HL-60/S4 treated with phorbol 12-myristate 13-acetate at 8.2 ng/mL for 4 days and 3 days (cell line): ENCODE measurements around the gene CARD9.

Experiments used
- in situ Hi-C: fragments of 300-500 bp; cut with MboI; formaldehyde crosslinking; loops from 2 replicates; pipeline ENCODE4 v1.15.0; 2022; ENCODE audit warnings: low sequenced_read_pairs

CARD9 gene

DNA sequence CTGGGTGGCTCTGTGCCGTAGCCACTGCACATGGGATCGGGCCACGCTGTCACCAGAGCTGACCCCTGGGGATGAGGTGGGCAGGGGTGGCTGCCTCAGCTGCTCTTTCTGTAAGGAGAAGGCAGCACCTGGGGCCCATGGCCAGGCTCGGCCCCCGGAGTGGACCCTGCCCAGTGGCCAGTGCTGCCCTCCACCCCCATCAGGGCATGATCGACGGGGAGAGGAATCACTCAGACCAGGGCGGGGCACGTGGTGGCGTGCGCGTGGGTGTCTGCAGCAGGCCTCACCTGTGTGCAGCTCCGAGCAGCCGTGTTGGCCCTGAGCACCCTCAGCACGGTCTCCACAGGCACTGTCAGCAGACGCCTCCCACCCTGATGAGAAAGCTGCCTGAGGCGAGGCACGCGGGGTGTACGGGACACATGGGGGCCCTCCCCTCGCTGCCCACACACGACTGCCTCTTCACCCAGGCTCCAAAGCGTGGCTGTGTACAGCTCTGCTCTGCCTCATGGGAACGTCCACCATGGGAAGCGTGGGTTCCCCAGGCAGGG, 8.6 kb upstream of the CARD9 start:
- in situ Hi-C loops, result no loop called here

DNA sequence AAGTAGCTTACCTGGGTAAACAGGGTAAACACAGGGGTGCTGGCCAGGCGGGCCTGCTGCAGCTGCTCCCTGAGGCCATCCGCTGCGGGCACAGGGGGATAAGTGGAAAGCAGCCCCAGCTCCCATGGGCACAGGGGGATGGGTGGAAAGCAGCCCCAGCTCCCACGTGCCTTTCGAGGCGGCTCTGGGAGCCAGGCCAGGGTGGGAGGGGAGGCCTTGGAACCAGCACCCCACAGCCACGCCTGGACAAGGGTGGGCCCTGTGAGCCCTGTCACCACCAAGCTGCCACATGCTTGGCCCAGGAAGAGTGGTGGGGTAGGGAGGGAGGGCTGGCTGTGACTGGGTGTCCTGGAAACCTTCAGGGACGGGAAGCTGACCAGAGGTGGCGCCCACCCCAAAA, 7.8 kb upstream of the CARD9 start:
- in situ Hi-C loops, result no loop called here

DNA sequence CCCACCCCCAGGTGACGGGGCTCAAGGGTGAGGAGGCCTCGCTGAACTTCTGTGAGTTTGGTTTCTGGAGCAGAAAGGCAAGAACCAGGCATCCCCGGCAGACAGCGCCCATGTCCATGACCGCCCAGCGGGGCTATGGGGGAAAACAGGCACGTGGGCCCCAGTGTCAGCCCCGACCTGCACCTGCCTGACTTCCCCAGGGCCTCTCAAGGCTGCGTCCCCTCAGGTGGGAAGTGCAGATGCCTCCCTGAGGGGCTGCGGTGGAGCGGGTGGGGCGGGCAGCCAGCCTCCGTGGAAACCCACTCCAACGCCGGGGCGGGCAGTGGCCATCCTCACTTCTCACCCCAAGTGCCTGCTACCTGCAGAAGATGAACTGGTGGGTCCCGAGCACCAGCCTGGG, 6.9 kb upstream of the CARD9 start:
- in situ Hi-C loops, result no loop called here

DNA sequence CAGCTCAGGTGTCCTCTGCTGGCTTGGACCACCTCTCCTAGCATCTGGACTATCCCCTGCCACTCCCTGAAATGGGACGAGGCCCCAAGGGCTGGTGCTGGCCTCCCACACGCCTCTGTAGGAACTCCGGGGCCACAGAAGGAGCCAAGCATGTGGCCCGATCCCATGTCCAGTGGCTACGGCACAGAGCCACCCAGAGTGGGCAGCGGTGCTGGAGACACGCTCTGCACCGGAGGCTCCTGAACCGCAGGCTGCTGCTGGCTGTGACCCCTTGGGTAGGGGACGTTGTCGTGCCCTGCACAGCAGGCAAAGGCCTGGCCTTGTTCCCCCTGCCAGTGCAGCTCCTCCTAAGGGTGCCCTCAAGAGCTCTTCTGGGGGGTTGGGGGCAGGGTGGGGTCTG, 6.4 kb upstream of the CARD9 start:
- in situ Hi-C loops, result no loop called here

DNA sequence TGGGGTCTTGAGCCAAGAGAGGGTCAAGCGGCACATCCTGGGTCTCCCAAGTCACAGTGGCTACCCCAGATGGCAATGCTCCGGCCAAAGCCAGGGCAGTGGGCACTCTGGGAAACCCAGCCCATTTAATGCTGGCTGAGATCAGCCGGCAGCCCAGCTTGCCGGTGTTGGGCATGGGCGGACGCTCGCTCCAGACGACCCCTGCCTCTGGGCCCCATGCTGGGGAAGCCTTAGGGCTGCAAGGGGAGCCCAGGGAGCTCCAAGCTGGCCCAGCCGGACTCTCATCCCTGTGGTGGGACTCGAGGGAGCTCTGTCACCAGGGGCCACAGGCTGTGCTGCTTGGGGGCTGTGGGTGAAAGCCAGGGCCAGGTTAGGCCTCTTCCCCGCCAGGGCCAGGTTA, 5.9 kb upstream of the CARD9 start:
- in situ Hi-C loops, result no loop called here

DNA sequence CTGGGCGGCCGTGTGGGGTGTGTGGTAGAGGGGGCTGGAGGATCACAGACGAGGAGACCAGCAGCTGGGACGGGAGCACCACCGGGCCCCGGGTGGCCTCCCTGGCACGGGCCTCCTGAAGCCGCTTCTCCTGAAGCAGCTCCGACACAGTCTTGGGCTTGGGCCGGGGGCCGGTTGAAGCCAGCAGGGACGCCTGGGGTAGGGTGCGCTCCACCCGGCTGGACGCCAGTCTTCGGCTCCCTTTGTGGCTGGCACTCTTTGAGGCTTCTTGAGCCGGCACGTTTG, 5.5 kb upstream of the CARD9 start:
- in situ Hi-C loops, result no loop called here

DNA sequence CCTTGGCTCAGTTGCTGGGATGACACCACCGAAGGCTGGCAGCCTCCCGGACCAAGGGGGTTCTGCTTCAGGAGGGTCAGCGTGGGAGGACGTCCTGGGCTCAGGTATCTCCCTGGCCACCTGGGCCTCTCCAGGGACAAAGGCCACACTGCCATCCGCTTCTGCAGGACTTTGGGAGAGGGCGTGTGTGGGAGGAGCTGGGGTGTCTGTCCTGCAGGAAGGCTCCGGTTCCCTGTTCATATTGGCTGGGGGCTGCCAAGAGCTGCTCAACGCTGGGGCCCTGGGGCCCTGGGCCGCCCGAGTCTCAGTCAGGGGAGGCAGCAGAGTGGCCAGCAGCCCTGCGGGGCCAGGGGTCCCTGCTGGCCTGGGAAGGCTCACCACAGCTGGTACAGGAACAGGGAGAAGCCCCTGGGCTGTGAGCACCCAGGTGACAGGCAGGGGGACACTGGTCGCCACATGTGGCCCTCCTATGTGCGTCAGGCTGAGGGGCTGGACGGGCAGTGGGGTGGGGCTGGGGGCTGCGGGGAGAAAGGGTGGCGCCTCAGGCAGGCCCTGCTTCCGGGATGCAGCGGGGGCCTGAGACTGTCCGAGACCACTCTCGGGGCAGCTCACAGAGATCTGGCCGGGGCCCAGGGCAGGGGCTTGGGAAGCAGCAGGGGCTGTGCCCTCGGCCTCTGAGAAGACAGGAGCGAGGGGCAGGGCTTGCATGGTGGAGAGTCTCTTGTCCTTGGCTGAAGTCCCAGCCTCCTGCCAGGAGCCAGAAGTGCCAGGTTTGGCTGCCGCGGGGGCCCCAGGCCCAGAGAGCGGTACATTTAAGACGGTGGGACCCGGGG, 4.9 kb upstream of the CARD9 start:
- in situ Hi-C loops, result no loop called here

DNA sequence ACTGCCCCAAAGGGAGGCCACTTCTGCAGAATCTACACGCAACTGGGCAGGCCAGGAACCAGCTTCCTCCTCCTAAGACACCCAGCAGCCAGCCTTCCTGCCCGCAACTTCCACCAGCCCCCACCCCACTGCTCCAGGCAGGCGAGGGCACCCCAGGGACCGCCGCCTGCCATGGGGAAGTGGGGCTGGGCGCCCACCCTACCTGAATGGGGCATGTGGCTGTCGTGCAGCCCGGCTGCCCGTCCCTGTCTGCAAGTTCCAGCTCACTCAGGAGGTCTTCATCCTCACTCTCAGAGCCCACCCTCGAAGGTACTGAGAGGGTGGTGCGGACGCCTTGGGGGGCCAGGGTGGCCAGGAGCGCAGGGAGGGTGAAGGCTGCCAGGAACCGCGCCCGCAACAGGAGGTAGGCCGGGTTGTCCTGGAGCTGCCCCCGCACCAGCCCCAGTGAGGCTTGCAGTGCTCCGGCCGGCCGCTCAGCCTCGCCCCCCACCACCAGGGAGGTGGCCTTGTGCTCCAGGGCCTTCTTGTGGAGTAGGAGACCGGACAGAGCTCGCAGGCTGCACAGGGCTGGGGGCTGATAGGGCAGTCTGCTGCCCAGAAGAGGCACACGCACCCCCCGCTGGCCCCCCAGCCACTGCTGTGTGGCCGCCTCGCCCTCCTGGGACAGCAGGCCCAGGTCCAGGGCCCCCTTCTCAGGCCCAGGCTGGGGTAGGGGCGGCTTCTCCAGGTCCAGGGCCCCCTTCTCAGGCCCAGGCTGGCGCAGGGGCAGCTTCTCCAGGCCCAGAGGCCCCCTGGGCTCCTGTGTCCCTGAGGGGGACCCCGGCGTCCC, 4.1 kb upstream of the CARD9 start:
- in situ Hi-C loops, result no loop called here

DNA sequence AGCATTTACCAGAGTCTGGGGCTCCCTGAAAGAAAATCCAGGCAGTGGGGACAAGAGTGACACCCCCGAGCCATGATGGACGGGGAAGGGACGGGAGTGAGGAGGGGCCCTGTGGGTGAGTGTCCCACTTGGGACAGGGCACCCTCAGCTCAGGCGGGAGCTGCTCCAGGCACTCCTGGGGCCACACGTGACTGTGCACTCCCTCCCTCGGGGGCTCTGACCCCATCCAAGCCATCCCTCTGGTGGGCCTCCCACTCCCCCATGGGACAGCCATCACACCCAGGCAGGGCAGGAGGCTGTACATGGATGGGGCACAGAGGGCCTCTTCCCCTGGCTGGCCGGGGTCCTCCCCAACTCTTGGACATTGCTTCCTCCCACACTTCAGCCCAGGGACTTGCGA, 3.0 kb upstream of the CARD9 start:
- in situ Hi-C loops, result no loop called here

DNA sequence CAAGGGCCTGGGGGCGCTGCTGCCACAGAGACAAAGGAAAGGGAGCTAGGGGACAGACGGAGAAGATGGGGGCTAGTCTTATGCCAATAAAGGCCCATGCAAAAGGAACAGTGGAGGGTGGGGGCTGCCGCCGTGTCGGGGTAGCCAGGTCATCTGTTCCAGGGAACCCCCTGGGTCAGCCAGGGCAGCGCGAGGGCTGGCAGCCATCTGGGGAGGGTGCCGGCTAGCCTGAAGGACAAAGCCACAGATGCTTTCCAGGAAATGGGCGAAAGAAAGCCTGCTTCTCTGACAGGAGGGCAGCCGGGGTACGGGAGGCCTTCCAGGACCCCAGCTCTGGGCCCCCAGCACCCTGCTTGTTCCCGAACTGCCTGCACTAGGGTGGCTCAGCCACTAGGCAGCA, 1.6 kb upstream of the CARD9 start:
- in situ Hi-C loops, result no loop called here

DNA sequence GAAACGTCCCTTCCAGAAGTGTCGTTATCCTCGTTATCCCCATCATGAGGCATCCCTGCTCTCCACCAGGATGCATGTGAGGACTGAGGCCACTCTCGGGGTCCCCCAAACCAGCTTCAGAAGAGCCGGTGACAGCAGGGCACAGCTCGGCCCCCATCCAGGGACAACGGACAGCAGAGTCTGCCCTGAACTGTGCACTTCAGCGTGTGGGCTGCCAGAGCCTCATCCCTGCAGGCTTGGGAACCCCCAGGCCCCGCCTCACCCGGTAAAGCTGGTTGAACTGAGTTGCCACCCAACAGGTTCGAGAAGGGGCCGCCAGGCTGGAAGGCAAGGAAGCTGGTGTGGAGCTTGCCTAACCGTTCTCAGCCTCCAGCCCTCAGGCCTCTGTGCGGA, 710 bp upstream of the CARD9 start:
- in situ Hi-C loops, result no loop called here

DNA sequence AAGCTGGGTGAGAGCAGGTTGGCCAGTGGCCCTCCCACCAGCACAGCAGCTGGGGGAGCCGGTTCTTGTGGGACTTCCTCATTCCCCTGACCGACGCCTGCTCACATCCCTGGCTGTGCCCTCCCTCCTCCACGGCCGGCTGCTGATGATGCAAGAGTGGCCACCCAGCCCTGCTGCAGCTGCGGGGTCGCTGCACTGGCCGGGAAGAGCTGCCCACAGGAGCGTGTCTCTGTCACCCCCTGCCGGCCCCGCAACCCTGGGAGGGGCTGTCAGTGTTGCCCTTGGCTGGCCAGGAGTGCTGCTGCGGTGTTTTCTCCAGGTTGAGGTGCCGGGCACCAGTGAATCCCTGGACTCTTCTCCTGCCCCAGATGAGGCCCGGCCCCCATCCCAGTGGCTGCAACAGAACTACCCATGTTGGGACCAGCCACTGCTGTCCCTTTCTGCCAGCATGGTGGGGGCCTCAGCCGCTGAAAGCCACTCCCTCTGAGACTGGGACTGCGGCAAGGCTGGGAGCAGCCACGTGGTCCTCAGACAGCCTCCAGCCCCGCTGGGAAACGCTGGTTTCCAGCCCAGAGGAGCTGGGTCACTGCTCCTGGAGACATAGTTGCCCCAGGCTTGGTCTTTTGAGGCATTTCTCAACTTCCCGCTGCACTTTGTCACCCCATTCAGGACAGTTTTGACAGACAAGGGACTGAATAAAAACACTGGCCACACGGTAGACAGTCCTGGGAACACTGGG, 739 bp downstream of the CARD9 start:
- in situ Hi-C loops, result no loop called here

DNA sequence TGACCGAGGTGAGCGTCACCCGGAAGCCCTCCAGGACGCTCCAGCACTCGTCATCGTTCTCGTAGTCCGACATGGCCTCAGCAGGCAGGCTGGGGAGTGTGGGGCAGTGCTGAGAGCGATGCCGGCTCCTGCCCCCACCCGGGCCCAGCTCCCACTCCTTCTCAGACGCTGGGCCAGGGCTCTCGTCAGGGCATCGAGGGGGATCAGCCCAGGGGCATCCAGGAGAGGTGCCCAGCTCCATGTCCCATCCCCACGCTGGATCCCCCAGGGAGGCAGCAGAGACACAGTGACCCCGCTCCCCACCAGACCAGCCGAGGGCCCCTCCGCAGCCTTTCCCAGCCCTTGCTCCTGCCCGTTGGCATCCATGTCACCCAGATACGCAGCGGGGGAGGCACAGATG, 1.5 kb downstream of the CARD9 start:
- in situ Hi-C loops, result no loop called here

DNA sequence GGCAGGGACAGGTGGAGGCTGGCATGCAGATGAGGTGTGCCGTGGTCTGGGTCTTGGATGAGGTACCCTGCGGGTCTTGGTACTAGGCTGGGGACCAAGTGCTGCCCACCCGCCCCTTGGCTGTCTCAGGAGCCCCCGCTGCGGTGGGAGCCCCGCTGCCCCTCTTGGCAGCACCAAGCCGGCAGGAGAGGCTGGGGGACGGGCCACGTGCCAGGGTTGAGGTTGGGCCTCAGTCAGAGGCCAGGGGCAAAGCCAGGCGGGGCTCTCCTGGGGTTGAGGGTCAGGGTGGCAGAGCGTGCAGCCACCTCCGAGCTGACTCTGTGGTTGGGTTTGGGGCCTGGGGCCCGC, 2.0 kb downstream of the CARD9 start:
- in situ Hi-C loops, result no loop called here

DNA sequence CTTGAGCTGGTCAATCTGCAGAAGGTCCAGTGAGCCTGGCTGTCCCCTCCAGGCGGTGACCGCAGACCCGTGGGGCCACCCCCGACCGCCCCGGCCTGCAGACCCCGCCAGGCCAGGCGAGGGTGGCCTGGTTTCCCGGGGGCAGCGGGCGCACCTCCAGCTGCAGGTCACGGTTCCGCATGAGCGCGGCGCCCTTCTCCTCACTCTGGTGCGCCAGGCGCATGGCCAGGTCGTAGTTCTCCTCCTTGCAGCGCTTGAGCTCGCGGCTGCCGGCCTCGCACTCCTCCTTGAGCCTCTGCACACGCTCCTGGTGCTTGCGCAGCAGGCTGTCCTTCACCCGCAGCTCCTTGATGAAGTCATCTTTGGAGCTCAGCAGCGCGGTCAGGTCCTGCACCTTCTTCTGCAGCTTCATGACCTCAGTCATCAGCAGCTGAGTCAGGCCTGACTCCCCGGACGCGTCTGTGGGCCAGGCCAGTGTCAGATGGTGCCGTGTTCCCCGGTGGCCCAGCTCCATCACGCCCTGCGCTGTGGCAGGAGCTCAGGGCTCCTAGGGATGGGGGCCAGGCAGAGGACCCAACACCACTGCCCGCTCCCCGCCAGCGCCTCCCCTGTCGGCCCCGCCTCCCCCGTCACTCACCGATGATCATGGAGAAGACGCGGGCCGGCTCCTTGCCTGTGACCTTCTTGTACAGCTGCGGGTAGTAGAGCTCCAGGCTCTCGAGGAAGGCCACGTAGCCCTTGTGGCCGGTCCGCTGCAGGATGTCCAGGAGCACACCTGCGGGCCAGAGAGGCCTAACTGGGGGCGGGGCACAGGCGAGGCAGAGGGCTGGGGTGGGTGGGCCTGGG, 2.6 kb downstream of the CARD9 start:
- in situ Hi-C loops, result no loop called here

DNA sequence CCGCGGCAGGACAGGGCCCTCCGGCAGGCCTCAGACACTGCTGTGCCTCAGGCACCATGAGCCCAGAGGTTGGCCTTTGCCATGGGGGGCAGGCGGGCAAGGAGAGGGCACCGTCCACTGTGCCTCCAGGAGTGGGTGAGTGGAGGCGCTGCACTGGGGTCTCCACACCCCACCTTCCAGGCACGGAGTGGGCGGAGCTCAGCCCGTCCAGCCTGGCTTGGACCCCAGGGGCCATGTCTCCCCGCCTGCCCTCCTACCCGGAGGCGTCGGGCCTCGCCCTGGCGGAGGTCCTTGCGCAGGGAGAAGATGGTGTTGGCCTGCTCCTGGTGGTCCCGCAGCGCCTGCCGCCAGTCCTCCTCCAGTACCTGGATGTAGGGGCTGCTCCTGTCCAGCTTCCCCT, 3.4 kb downstream of the CARD9 start:
- in situ Hi-C loops, result no loop called here

DNA sequence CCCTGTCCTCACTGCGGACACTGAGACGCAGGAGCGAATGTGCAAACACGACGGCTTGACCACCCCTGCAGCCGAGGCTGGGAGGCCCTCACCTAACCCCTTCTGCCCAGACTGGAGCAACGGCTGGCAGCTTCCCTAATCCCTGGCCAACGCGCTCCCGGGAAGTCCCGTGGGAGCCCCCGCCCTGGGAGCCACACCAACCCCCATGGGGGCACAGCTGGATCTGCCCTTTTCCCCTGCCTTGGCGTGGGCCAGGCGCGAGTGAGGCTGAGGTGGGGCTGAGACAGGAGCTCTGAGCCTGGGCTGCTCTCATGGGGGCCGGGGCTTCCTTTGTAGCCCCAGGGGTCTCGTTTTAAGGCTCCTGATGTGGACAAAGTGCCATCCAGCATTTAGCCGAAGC, 5.3 kb downstream of the CARD9 start:
- in situ Hi-C loops, result no loop called here

DNA sequence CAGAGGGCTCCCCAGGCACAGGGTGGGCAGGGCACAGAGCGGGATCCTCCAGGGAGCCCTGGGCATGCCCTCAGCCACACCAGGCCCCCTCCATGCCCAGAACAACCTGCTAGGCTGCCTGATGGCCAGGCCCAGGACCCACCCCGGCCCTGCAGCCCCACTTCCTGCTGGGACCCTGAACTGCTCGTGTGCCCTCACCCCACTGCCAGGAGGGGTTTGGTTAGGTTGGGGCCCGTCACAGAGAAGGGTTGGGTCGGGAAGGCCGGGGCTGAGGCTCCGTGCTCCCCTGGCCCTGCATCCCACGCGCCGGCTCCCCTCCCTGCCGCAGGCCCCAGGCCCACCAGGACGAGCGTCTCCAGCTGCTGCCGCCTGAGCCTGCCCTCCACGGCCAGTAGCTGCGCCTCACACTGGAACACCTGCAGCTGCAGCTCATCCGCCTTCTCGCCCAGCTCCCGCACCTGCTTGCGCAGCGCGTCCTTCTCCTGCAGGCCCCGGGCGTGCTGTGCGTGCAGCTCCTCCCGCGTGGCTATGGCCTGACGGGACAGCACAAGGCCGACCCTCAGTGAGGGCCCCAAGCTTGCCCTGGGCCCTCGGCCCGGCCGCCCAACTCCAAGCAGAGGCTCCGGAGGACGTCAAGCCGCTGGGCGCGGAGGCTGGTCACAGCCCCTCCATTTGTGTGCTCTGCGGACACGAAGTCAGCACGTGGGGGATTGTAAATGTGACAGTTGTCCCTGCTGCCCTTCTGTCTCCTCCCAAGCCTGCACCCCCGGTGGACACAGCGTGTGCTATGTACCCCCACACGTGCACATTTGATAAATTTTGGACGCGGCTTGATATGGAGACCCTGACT, 5.9 kb downstream of the CARD9 start:
- in situ Hi-C loops, result no loop called here

DNA sequence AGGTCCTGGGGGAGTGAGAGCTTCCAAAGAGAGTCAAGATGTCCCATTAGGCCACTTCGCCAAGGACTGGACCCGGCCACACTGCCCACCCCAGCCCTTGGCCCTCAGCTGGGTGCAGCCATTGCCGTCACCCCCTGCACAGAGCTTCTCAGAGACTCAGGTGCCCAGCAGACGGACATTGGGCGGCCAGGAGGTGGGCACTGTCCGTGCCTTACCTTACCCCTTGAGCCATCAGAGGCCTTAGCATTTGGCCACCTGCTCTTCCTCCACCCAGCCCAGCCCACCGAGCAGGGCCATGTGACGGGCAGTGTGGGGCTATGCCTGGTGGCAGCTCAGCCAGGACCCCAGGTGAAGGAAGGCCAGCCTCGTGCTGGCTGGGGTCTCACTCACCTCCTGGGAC, 6.6 kb downstream of the CARD9 start:
- in situ Hi-C loops, result no loop called here

DNA sequence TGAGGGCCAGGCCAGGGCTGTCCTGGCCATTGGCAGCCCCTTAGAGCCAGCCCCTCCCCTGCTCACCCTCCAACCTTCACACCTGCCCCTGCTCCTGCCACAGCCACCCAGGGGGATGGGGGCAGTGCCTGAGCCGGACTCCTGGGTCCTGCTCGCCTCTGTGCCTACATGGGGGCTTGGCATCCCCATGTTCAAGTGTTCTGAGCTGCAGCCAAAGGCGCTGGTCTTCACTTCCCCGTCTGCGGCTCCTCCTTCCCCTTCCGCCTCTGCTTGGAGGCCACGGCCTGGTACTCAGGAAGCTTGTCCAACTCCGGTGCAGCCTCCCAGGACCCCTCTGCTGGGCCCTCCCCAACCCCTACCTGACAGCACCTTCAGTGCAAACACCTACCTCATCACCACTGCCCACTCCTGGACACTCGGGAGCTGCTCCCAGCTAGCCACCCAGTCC, 7.7 kb downstream of the CARD9 start:
- in situ Hi-C loops, result no loop called here
